Colonic mucosa (tissue), 4 donors: ENCODE data around the gene PDE4A. TPM values are rescaled to one million over a fixed set of nuclear protein-coding genes. Genes with fewer than 3 reads are reported as not detected.

Source experiments
- DNase-seq: peaks from one replicate; pipeline ENCODE4 v3.0.0-alpha.2; 2020
- H3K27ac ChIP-seq: fragments of 200-600 bp; one replicate; pipeline ENCODE4 v1.8.0; 2021
- H3K27me3 ChIP-seq: fragments of 200-600 bp; one replicate; pipeline ENCODE4 v1.8.0; 2021
- H3K36me3 ChIP-seq: fragments of 200-600 bp; one replicate; pipeline ENCODE4 v1.8.0; 2021
- H3K4me1 ChIP-seq: fragments of 200-600 bp; one replicate; pipeline ENCODE4 v1.8.0; 2021; ENCODE audit warnings: mild to moderate bottlenecking
- H3K4me3 ChIP-seq: fragments of 200-600 bp; one replicate; pipeline ENCODE4 v1.8.0; 2021
- H3K9ac ChIP-seq, 2 donors: one replicate each; pipeline ENCODE4 v1.7.0; 2013; ENCODE audit warnings: control low read depth in 2 of 2, low read depth in 2 of 2, low read length in 2 of 2
- H3K9me3 ChIP-seq: fragments of 200-600 bp; one replicate; pipeline ENCODE4 v1.8.0; 2021
- CTCF ChIP-seq: fragments of 200-600 bp; IDR thresholded peaks from one replicate; pipeline ENCODE4 v1.8.0; 2022; ENCODE audit warnings: antibody characterized with exemption, mild to moderate bottlenecking
- intact Hi-C: fragments of 100-400 bp; cut with DNase I; formaldehyde crosslinking; loops from one replicate; pipeline ENCODE4 v1.14.1; 2022
- total RNA-seq, 2 donors: library from RNA; stranded (reverse); fragmentation: NEBNext Ultra II Directional in 1 of 2; extraction: Animal tissue kit (Norgen Biotek cat#: 25700) in 1 of 2; gene quantifications; one replicate each; pipeline ENCODE4 v1.2.1, GENCODE V29; 2021
- donor health status: healthy.
- donor health status: DM: no; HTN: no; CAD: no.
- donor health status: DM: no; HTN: no; CAD: no.

PDE4A gene
- total RNA-seq, 2 donors from 2014 or later = 8.6 to 13.8 TPM

- no peak overlapping the region for H3K9ac ChIP-seq
- H3K4me1 ChIP-seq = peaks cover 2% of the 10 kb centered on the region
- intact Hi-C loops = no loop called here
- H3K4me3 ChIP-seq = no peak overlapping the region
- no peaks in the 10 kb centered on the region for H3K9me3 ChIP-seq
- no peak for TF ChIP-seq CTCF
- no peaks in the 10 kb centered on the region for H3K36me3 ChIP-seq
- H3K27ac ChIP-seq = no peak overlapping the region
- H3K27me3 ChIP-seq = peaks cover 8% of the 10 kb centered on the region
- DNase-seq = no peak
Observed at GRCh38 chr19:10508036-10508435, 87.7 kb downstream of the PDE4A start.

GRCh38 chr19:10508707-10509106, 88.4 kb downstream of the PDE4A start:
- Histone ChIP-seq H3K27ac (no peak overlapping the region), H3K36me3 (no peaks in the 10 kb centered on the region), H3K27me3 (peaks cover 15% of the 10 kb centered on the region), H3K4me1 (peaks cover 2% of the 10 kb centered on the region), H3K9me3 (no peaks in the 10 kb centered on the region), H3K4me3 (no peak overlapping the region), H3K9ac (no peak overlapping the region)
- DNase-seq = no peak
- intact Hi-C loops = no loop called here
- TF ChIP-seq CTCF = no peak

- intact Hi-C loops = no loop called here
- TF ChIP-seq CTCF = peak; percentile 74
- Histone ChIP-seq H3K27me3 (peaks cover 31% of the 10 kb centered on the region), H3K27ac (no peak overlapping the region), H3K4me3 (no peak overlapping the region), H3K9ac (no peak overlapping the region), H3K9me3 (no peaks in the 10 kb centered on the region), H3K36me3 (no peaks in the 10 kb centered on the region), H3K4me1 (peaks cover 2% of the 10 kb centered on the region)
- DNase-seq = no peak
Observed at GRCh38 chr19:10510301-10510802, 90.0 kb downstream of the PDE4A start.

- Histone ChIP-seq H3K27me3 (peaks cover 58% of the 10 kb centered on the region), H3K4me1 (peaks cover 2% of the 10 kb centered on the region), H3K9me3 (no peaks in the 10 kb centered on the region), H3K27ac (no peak overlapping the region), H3K36me3 (no peaks in the 10 kb centered on the region), H3K9ac (no peak overlapping the region), H3K4me3 (no peak overlapping the region)
- no peak for DNase-seq
- intact Hi-C loops = no loop called here
- TF ChIP-seq CTCF = no peak
Observed at GRCh38 chr19:10513223-10513622, 92.9 kb downstream of the PDE4A start.

- intact Hi-C loops = no loop called here
- no peak for TF ChIP-seq CTCF
Observed at GRCh38 chr19:10514211-10515145, 94.1 kb downstream of the PDE4A start.

More at GRCh38 chr19:10514211-10515145, 94.1 kb downstream of the PDE4A start:
- Histone ChIP-seq H3K4me1 (peaks cover 2% of the 10 kb centered on the region), H3K9ac (no peak overlapping the region), H3K9me3 (no peaks in the 10 kb centered on the region), H3K36me3 (no peaks in the 10 kb centered on the region), H3K27me3 (peaks cover 70% of the 10 kb centered on the region), H3K4me3 (no peak overlapping the region), H3K27ac (no peak overlapping the region)
- no peak for DNase-seq
